Activated CD4-positive, alpha-beta T cell treated with anti-CD3 and anti-CD28 coated beads for 1 hour (primary cell): ENCODE data around the gene SEPHS1.
A peak's percentile ranks its signal among the peaks of the same experiment; 100 is the strongest.
"Not testable (repeated sequence)": the region's sequence is repeated elsewhere in the genome, so short reads cannot be mapped to it uniquely, and the experiment has no call there.

Experiments
- DNase-seq: peaks from one replicate; pipeline ENCODE4 v3.0.0-alpha.2; 2020

Gene SEPHS1, protein sequence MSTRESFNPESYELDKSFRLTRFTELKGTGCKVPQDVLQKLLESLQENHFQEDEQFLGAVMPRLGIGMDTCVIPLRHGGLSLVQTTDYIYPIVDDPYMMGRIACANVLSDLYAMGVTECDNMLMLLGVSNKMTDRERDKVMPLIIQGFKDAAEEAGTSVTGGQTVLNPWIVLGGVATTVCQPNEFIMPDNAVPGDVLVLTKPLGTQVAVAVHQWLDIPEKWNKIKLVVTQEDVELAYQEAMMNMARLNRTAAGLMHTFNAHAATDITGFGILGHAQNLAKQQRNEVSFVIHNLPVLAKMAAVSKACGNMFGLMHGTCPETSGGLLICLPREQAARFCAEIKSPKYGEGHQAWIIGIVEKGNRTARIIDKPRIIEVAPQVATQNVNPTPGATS

DNA sequence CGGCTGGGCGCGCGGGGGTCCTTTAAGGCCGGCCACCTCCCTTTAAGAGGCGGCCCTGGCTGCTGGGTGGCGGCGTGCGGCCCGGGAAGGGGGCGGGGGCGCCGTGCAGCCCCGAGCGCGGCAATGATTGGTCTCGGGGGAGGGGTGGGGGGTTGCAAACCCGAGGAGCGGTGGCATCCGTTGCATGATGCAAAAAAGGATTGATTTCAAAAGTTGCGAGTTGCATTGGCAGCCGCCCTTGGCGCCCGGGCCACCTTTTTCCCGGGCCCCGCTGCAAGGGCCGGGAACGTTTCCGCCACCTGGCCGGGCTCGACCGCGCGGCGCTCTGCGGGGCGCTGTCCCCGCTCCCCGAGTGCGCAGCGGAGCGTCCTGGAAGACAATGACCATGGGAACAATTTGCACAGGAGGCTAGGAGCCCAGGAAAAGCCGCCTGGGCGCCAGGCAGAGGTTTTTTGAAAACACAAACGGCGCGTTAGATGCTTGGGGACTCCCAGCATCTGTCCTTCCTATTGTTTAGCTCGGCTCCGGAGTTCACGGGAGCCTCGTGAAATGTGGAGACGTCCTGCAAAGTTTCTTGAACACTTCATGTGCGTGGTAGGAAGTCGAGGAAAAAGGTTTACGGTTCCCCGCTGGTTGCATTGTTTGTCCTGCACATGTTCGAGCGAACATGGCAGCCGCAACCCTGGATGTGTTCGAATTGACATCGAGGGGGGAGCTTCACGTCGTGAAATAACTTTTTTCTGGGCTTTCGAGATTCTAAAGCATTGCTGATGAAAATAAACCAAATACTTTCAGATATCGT, at the start of gene SEPHS1:
TSS of gene SEPHS1 (minus strand) at position 78 of the 802 bp plus-strand sequence. CDS start 3,343 bp downstream, outside the sequence.
- DNase-seq, result peak; percentile 67

DNA sequence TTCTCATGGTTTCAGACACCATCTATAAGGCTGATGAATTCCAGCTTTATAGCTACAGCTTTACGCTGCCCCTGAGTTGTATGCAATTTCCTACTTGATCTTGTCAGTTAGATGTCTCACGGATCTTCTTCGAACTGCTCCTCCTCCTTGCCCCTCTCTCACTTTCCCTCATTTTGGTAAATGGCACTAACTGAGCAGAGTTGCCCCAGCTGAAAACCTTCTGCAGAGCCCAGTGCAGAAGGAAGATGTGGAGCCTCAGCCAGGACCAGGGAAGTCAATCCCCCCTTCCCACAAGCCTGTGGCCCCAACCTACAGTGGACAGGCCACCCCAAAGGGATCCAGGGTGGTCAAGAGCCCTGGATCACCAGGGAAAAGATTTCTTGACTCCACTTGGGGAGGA, 49.0 kb upstream of the SEPHS1 start:
- DNase-seq, result no peak

DNA sequence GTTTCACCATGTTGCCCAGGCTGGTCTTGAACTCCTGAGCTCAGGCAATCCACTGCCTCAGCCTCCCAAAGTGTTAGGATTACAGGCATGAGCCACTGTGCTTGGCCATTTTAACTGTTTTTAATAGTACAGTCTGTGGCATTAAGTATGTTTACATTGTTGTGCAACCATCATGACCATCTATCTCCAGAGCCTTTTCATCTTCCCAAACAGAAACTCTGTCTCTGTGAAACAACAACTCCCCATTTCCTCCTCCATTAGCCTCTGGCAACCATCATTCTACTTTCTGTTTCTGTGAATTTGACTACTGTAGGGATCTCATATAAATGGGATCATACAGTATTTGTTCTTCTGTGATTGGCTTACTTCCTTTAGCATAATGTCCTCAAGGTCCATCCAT, 48.3 kb upstream of the SEPHS1 start:
- no peak for DNase-seq

DNA sequence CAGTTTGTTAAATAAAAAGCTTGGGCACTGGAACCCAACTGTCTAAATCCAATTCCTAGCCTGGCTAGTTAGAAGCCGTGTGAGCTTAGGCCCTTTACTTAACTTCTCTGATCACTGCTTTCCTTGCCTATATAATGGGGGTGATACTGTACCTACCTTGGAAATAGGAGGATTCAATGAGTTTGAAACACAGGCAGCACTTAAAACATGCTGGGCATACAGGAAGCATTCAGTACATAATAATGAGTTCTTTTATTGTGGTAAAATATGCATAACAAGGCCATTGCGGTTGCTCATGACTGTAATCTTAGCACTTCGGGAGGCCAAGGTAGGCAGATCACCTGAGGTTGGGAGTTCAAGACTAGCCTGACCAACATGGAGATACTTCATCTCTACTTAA, 47.4 kb upstream of the SEPHS1 start:
- DNase-seq, result no peak

DNA sequence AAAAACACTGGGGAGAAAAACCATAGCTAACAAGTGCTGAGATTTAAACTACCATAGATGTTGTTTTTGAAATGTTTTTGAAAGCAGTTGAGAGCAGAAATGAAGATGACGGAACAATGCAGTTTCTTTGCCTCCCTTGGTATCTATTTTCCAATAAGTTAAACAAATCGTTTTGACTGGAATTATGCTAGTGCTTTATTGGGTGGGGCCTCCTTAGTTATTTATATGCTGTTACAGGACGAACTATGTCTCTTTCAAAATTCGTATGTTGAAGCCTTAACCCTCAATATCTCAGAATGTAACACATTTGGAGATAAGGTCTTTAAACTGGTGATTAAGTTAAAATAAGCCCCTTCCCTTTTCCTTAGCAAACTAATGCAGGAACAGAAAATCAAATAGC, 45.5 kb upstream of the SEPHS1 start:
- DNase-seq, result no peak

DNA sequence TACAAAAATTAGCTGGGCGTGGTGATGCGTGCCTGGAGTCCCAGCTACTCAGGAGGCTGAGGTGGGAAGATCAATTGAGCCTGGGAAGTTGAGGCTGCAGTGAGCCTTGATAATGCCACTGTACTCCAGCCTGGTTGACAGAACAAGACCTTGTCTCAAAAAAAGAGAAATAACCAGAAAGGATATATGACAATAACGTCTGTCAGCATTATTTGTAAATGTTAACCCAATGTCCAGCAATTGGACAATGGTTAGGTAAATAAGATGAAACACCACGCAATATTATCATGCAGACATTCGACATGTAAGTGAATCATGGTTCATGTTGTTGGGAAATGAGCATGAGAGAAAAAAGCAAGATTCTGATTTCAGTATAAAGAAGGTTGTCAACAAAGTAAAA, 44.6 kb upstream of the SEPHS1 start:
- no peak for DNase-seq

DNA sequence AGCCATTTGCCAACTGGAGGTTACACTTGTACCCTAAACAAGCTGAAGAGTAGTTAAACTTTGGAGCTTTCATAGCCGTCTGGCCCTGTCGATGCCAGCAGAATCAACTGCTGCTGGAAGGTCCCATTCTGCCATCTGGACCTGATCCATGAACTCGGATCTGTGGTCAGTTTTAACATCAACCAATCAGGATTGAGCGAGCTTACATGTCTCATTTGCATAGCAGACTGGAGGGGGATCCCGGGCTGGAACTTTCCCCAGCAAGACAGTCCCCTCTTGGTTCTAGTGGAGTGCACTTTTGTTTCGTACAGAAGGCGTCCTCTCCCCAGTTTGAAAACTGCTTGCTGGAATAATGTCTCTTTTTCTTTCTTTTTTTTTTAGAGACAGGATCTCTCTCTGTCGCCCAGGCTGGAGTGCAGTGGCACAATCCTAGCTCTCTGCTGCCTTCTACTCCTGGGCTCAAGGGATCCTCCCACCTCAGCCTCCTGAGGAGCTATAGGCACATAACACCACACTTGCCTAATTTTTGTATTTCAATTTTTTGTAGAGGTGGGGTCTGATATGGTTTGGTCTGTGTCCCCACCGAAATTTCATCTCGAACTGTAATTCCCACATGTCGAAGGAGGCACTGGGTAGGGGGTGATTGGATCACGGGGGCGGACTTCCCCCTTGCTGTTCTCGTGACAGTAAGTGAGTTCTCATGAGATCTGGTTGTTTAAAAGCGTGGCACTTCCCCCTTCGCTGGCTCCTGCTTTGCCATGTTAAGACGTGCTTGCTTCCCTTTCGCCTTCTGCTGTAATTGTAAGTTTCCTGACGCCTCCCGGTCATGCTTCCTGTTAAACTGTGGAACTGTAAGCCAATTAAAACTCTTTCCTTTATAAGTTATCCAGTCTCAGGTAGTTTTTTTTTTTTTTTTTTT, 42.8 kb upstream of the SEPHS1 start:
- no peak for DNase-seq

DNA sequence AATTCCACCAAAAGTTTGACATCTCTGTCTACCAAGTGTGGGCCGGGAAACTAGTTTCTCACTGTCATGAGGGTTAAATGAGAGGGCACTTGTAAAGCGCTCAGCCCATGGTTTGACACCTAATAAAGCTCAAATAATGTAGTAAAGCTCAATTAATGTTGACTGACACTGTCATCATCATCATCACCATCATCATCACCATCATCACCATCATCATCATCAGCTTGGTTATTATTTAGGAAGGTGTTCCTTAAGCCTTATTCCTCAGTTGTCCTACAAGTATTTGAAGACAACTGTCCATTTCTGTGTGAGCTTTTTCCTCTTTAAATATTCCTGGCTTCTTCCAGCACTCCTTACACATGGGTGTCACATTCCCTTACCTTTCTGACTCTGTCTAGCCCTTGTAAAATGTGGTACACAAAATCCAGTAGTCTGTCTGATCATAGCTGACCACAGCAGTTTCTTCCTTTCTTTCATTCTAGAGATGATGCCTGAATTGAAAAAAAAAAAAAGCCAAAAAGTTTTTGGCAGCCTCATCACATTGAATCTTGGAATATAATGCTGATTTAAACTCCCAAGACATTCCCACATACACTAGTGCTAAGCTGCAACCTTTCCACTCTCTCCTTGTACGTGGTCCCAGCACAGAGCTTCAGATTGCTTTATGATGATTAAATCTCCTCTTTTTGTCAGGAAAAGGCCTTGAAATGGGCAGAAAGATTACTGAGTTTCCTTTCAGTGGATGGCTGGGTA, 40.6 kb upstream of the SEPHS1 start:
- no peak for DNase-seq

DNA sequence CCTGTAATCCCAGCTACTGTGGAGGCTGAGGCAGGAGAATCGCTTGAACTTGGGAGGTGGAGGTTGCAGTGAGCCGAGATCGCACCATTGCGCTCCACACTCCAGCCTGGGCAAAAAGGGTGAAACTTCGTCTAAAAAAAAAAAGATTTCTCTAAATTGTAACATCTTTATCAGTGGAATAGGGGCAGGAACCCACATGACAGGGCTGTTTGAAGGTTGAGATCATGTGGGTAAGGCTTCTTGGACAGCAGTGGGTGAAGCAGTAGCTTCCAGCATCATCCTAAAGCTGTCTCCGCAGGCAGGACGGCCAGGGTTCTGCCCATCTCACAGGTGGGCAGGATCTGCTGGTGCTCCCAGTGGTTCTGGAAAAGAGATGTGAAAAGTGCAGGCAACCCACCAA, 37.9 kb upstream of the SEPHS1 start:
- DNase-seq, result no peak

DNA sequence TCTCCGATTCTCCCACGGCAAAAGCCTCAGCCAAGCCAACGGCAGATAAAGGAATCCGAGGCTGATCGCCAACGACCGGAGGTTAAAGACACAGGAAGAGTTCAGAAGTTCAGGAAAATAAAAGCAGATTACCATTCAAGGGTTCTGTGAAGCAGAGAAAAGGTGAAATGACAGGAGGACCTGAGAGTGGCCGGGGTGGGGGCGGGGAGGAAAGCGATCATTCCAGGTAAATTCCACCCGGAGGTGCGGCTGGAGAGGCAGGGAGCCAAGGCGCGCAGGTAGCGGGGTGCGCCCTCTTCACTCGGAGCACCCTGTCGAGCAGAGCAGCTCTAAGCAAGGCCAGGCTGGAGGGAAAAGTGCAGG, 35.3 kb upstream of the SEPHS1 start:
- DNase-seq, result no peak

DNA sequence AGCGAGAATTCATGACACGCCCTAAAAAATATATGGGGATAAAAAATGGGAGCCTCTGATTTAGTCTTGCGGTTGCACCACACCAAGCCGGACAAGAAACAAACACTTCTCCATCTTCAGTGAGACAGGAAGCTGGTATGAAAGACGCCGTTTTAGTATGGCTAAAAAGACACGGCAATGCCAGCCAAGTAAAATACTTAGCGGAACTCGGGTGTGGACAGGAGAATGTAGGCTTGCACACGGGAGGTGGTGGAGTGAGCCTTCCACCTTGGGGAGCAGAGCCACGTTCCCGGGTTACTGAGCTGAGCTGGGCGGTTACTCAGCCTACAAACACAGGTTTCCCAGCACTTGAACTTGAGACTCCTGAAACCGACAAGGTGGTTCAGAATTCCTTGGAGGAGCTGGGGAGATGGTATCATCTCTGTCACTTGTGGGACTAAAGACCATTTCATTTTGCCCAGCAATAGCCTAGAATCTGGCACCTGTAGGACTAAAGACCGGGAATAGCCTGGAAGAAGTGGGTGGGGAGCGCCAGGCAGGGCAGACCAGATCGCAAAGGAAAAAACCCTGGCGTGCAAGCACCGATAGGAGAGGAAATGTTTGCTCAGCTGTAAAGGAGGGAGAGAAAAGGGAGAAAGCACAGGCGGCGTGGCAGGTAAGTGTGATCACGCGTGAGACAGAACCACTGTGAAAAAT, 34.8 kb upstream of the SEPHS1 start:
- DNase-seq, result no peak

DNA sequence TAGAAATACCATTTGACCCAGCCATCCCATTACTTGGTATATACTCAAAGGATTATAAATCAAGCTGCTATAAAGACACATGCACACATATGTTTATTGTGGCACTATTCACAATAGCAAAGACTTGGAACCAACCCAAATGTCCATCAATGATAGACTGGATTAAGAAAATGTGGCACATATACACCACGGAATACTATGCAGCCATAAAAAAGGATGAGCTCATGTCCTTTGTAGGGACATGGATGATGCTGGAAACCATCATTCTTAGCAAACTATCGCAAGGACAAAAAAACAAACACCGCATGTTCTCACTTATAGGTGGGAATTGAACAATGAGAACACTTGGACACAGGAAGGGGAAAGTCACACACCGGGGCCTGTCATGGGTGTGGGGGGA, 31.0 kb upstream of the SEPHS1 start:
- DNase-seq, result not testable (repeated sequence)

DNA sequence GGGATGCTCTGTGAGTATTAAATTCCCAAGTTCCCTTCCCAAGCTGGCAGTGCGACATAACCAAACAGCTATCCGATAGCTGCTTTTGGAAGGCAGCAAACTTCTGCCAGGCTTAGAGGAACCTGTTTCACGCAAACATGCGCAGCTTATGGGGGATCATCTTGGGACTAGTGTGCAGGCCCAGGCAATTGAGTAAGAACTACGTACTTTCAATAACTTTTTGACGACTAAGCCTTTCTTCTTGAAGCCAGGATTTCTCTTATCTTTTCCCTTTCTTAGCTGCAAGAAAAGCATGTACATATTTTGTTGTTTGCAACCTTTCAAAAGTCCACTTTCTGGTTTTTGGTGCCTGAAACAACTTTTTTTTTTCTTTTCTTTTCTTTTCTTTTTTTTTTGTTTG, 28.7 kb upstream of the SEPHS1 start:
- no peak for DNase-seq

DNA sequence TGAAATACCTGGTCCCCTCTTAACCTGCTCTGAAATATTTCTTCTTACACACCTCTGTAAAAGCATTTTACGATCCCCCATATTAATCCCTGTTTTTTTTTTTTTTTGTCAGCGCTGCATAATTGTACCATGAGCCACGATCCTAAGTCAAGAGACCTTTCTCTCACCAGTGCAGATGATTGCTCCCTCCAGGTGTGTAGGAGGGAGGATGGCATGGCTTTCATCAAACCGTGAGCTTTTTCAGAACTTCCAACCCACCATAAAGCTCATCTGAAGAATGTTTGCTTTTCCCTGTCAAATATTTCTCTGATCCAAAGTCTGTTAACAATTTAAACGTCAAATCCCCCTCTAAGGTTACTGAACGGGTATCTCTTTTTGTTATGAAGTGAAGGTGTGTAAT, 28.2 kb upstream of the SEPHS1 start:
- no peak for DNase-seq

DNA sequence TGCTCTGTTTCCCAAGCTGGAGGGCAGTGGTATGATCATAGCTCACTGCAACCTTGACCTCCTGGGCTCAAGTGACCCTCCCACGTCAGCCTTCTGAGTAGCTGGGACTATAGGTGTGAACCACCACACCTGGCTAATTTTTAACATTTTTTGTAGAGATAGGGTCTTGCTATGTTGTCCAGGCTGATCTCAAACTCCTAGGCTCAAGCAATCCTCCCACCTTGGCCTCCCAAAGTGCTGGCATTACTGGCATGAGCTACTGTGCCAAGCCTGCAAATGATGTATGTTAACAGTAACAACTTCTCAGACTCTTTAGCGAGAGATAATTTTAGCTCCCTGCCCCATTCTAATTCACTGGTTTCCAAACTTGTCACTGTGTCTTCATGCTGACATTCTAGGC, 27.7 kb upstream of the SEPHS1 start:
- DNase-seq, result no peak

DNA sequence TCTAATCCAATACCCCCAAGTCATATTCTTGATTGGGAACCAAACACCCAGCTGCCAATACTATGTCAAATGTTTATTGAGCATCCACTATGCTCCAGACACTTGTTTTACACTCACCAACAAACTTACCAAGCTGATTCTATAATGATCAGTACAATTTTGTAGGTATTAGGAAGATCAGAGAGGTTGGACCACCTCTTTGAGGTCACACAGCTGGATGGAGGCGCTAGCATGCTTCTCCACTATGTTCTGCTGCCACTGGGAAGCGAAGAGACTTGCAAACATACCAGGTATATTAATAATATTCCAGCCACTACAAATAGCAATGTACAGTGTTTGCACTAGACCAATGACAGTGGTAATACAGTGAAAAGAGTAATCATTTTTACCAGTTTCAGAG, 25.6 kb upstream of the SEPHS1 start:
- DNase-seq, result no peak

DNA sequence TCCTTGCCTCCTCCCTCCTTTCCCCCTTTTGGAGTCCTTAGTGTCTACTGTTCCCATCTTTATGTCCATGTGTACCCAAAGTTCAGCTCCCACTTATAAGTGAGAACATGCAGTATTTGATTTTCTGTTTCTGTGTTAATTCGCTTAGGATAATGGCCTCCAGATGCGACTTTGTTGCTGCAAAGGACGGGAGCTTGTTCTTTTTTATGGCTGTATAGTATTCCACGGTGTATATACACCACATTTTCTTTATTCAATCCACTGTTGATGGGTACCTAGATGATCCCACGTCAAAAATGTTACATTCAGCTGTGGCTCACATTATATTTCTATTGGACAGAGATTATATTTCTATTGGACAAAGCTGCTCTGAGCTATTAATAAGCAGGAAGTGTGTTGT, 24.4 kb upstream of the SEPHS1 start:
- DNase-seq, result no peak

DNA sequence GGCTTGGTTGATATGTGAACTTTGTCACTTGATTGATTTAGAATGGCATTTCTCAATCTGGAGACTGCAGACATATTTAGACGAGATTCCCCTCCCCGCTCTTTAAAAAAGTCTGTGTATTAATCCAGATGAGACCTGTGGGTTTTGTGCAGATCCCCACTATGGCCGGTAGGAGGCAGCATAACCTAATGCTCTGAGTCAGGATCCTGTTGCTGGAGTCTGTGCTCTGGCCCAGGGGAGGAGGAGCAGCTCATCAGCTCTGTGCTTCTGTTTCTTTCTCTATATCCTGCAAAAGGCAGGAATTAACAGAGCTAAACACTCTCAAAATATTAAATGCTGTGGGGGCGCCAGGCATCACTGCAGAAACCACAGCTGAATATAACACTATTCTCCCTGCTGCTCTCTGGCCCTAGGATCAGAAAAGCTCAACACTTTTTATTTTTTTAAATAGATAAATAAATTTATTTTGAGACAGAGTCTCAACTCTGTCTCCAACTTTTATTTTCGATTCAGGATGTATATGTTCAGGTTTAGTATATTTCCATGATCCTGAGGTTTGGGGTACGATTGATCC, 23.9 kb upstream of the SEPHS1 start:
- DNase-seq, result peak; percentile 46

DNA sequence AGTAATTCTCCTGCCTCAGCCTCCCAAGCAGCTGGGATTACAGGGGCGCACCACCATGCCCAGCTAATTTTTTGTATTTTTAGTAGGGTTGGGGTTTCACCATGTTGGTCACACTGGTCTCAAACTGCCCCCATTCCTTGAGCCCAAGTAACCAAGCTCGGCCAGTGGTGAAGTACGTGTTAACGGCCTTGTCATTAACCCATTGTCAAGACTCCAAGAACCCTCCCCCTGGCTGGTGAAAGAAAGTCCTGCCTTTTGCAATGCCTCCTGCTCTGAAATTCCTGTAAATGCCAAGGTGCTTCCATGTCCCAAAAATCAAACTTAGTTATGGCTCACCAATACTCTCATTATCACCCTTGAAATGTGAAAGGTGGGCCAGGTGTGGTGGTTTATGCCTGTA, 18.8 kb upstream of the SEPHS1 start:
- DNase-seq, result no peak

DNA sequence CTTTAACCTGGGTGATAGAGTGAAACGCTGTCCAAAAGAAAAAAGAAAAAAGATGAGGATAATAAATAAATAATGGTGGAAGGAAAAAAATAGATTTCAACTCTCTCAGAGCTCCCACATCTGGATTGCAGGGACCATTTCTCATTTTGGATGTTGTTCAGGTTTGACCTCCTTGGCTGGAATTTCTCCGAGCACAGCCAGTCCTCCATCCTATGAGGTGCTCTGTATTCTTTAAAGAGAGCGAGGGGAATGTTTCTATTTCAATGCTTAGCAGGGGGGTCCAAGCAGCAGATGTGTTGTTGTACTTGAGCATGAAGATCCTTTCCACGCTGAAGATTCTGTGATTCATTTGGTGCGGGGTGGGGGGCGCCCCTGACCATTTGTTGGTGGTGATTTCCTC, 17.7 kb upstream of the SEPHS1 start:
- no peak for DNase-seq

DNA sequence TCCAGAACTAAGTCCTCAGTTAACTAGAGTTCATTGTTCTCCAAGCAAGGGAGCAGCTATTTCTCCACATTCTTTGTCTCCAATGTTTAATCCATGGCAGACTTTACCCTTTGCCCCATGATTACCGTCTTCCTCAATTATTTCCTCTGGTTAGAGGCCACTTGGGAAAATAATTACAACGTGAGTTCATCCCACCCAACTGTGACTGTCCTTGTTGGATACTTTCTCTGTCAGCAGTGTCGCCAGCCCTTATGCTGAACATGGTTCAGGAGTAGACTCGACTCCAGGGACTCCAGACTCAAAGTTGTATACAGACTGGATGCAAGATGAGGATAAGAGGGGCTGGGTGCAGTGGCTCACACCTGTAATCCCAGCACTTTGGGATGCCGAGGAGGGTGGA, 17.1 kb upstream of the SEPHS1 start:
- DNase-seq, result no peak

DNA sequence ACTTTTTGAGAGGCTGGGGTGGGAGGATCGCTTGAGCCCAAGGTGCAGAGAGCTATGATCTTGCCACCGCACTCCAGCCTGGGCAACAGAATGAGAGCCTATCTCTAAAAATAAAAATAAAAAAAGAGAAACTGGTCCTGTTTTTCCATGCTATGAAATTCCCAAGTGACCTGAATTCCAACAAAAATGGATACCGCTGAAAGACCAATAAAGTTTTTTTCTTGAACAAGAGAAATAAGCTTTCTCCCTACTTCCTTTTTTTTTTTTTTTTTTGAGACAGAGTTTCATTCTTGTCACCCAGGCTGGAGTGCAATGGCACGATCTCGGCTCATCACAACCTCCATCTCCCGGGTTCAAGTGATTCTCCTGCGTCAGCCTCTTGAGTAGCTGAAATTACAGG, 12.5 kb upstream of the SEPHS1 start:
- DNase-seq, result no peak
